NT2/D1 (cell line): ENCODE measurements around the gene REXO4.

Experiments used
- SUZ12 ChIP-seq: IDR thresholded peaks from 2 replicates; pipeline ENCODE4 v1.6.1; 2011; ENCODE audit not compliant: insufficient read length, insufficient read depth; ENCODE audit errors: extremely low read depth
- YY1 ChIP-seq: IDR thresholded peaks from 2 replicates; pipeline ENCODE4 v1.6.1; 2011; ENCODE audit not compliant: insufficient read length, insufficient read depth
- ZNF274 ChIP-seq: IDR thresholded peaks from 2 replicates; pipeline ENCODE4 v1.6.1; 2011; ENCODE audit warnings: mild to moderate bottlenecking, low read depth, low read length

DNA sequence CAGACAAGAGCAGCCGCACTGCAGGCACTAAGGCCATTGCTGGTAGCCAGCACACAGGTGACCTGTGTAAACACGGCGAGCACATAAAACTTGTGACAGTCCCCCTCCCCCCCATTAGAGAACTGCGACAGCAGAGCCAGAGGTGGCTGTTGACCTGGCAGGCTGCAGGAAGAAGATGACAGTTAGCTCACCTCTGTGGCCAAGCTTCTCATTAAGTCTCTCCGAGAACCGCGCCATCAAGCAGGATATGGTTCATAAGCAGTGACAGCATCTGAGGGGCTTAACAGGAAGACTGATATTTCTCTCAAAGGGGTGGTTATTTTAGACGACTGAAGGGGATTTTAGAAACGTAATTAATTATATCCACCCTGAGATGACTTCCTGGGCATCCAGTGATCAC is 47.1 kb downstream of the REXO4 start:
- TF ChIP-seq YY1: no peak
- TF ChIP-seq ZNF274: no peak
- no peak for TF ChIP-seq SUZ12
